ENCODE data around the gene MACROD1. TPM values are rescaled to one million over a fixed set of nuclear protein-coding genes. Genes with fewer than 3 reads are reported as not detected.

MACROD1 gene
- total and polyA plus RNA-seq, 12 donors: 77.6 to 497 (median 115) TPM

- peak overlapping the region in 9 of 10 donors; percentile 30 to 53 (median 49) for H3K4me3 ChIP-seq
- H3K9me3 ChIP-seq: no peaks in the 10 kb centered on the region
- peak; percentile 63 to 77 for DNase-seq
- H3K4me1 ChIP-seq: peaks cover 23 to 55% (median 38%) of the 10 kb centered on the region in 9 donors
- 3 to 5% methylated on average over 66 to 67 of the region's 67 CpGs for WGBS, 2 donors
- peak; percentile 72 to 93 (median 88) for ATAC-seq
- H3K27me3 ChIP-seq: peaks cover 0 to 54% (median 0%) of the 10 kb centered on the region in 7 donors
- H3K36me3 ChIP-seq: peaks cover 0 to 37% (median 21%) of the 10 kb centered on the region in 9 donors
- TF ChIP-seq CTCF (IDR thresholded peaks at IDR 0.05): peak; percentile 70 to 91 (median 83)
- H3K27ac ChIP-seq: peak overlapping the region in 2 of 10 donors; percentile 14 to 27
- intact Hi-C loops (cut with DNase I): loop anchor here in 7 of 10 donors (1.0 to 2.0 kb wide), 3 partner anchors 148 to 153 kb away; no protein-coding TSS in a partner anchor
Observed at GRCh38 chr11:64000026-64000739, 165.7 kb downstream of the MACROD1 start.

GRCh38 chr11:63999349-64000025, 166.4 kb downstream of the MACROD1 start:
- no peak for TF ChIP-seq CTCF (IDR thresholded peaks at IDR 0.05)
- peaks cover 0 to 44% (median 21%) of the 10 kb centered on the region in 9 donors for H3K36me3 ChIP-seq
- WGBS, 2 donors: 19 to 21% methylated on average over 53 to 59 of the region's 59 CpGs
- H3K27ac ChIP-seq: no peak overlapping the region
- no peaks in the 10 kb centered on the region for H3K9me3 ChIP-seq
- H3K4me1 ChIP-seq: peaks cover 23 to 56% (median 38%) of the 10 kb centered on the region in 9 donors
- ATAC-seq (peak; percentile 16 to 39 (median 28)), DNase-seq (peak; percentile 48 to 55)
- H3K4me3 ChIP-seq: peak overlapping the region in 8 of 10 donors; percentile 12 to 53 (median 49)
- intact Hi-C loops (cut with DNase I): loop anchor here in 8 of 10 donors (1.0 to 2.0 kb wide), 4 partner anchors 149 to 153 kb away; no protein-coding TSS in a partner anchor
- H3K27me3 ChIP-seq: peaks cover 0 to 51% (median 0%) of the 10 kb centered on the region in 7 donors

GRCh38 chr11:63998558-63999348, 167.2 kb downstream of the MACROD1 start:
- intact Hi-C loops (cut with DNase I): loop anchor here in 1 of 10 donors (2.0 kb wide), 1 partner anchor 152 kb away; no protein-coding TSS in a partner anchor
- DNase-seq (no peak), ATAC-seq (peak in 2 of 8 donors; percentile 1 to 16)
- H3K27me3 ChIP-seq: peaks cover 0 to 43% (median 0%) of the 10 kb centered on the region in 7 donors
- peak overlapping the region in 7 of 10 donors; percentile 12 to 53 (median 49) for H3K4me3 ChIP-seq
- no peaks in the 10 kb centered on the region for H3K9me3 ChIP-seq
- peaks cover 23 to 56% (median 38%) of the 10 kb centered on the region in 9 donors for H3K4me1 ChIP-seq
- H3K36me3 ChIP-seq: peaks cover 0 to 51% (median 21%) of the 10 kb centered on the region in 9 donors
- TF ChIP-seq CTCF (IDR thresholded peaks at IDR 0.05): no peak
- H3K27ac ChIP-seq: no peak overlapping the region
- 71 to 72% methylated on average over 46 to 54 of the region's 54 CpGs for WGBS, 2 donors
